ENCODE results near the gene ADGRF4. TPM values are rescaled to one million over a fixed set of nuclear protein-coding genes. Genes with fewer than 3 reads are reported as not detected.

Gene ADGRF4
- total RNA-seq, 4 donors from 2014 or later: 0.17 to 0.46 TPM; not detected in 2

GRCh38 chr6:47680724-47681123 is 17.7 kb upstream of the ADGRF4 start:
- ATAC-seq: no peak
- Histone ChIP-seq H3K9me3 (no peaks in the 10 kb centered on the region), H3K27ac (no peak overlapping the region), H3K27me3 (no peaks in the 10 kb centered on the region), H3K4me3 (no peak overlapping the region), H3K4me1 (no peaks in the 10 kb centered on the region), H3K36me3 (no peaks in the 10 kb centered on the region)
- TF ChIP-seq EP300 (IDR thresholded peaks at IDR 0.05): no peak
- WGBS, 2 donors (ENCODE audit: low coverage in 1 of 2): 83 to 84% methylated on average over 4 of the region's 4 CpGs

DNA sequence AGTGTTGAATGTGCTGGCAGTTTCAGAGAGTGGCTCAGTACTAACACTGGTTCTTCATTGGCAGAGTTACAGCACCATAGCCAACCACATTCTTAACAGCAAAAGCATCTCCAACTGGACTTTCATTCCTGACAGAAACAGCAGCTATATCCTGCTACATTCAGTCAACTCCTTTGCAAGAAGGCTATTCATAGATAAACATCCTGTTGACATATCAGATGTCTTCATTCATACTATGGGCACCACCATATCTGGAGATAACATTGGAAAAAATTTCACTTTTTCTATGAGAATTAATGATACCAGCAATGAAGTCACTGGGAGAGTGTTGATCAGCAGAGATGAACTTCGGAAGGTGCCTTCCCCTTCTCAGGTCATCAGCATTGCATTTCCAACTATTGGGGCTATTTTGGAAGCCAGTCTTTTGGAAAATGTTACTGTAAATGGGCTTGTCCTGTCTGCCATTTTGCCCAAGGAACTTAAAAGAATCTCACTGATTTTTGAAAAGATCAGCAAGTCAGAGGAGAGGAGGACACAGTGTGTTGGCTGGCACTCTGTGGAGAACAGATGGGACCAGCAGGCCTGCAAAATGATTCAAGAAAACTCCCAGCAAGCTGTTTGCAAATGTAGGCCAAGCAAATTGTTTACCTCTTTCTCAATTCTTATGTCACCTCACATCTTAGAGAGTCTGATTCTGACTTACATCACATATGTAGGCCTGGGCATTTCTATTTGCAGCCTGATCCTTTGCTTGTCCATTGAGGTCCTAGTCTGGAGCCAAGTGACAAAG is 17.0 kb upstream of the ADGRF4 start:
- Histone ChIP-seq H3K4me1 (no peaks in the 10 kb centered on the region), H3K4me3 (no peak overlapping the region), H3K36me3 (no peaks in the 10 kb centered on the region), H3K27me3 (no peaks in the 10 kb centered on the region), H3K9me3 (no peaks in the 10 kb centered on the region), H3K27ac (no peak overlapping the region)
- whole genome bisulfite sequencing, 2 donors (ENCODE audit: low coverage in 1 of 2): 77% methylated on average over 1 of the region's 1 CpG; no CpG with 5 or more reads in 1 of the 2 donors
- no peak for TF ChIP-seq EP300 (IDR thresholded peaks at IDR 0.05)
- TF ChIP-seq, protein P1, sequence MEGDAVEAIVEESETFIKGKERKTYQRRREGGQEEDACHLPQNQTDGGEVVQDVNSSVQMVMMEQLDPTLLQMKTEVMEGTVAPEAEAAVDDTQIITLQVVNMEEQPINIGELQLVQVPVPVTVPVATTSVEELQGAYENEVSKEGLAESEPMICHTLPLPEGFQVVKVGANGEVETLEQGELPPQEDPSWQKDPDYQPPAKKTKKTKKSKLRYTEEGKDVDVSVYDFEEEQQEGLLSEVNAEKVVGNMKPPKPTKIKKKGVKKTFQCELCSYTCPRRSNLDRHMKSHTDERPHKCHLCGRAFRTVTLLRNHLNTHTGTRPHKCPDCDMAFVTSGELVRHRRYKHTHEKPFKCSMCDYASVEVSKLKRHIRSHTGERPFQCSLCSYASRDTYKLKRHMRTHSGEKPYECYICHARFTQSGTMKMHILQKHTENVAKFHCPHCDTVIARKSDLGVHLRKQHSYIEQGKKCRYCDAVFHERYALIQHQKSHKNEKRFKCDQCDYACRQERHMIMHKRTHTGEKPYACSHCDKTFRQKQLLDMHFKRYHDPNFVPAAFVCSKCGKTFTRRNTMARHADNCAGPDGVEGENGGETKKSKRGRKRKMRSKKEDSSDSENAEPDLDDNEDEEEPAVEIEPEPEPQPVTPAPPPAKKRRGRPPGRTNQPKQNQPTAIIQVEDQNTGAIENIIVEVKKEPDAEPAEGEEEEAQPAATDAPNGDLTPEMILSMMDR (IDR thresholded peaks at IDR 0.05): no peak
- TF ChIP-seq POLR2AphosphoS5 (IDR thresholded peaks at IDR 0.05): no peak
- TF ChIP-seq POLR2A (IDR thresholded peaks at IDR 0.05): no peak
- no peak for ATAC-seq

- 33 to 44% methylated on average over 1 of the region's 1 CpG for WGBS, 2 donors (ENCODE audit: low coverage in 1 of 2)
- no peaks in the 10 kb centered on the region for H3K27me3 ChIP-seq
- no peaks in the 10 kb centered on the region for H3K4me1 ChIP-seq
- H3K27ac ChIP-seq: no peak overlapping the region
- TF ChIP-seq EP300 (IDR thresholded peaks at IDR 0.05): no peak
- no peak for TF ChIP-seq POLR2A (IDR thresholded peaks at IDR 0.05)
- TF ChIP-seq POLR2AphosphoS5 (IDR thresholded peaks at IDR 0.05): no peak
- TF ChIP-seq, protein P1 (IDR thresholded peaks at IDR 0.05): no peak
- ATAC-seq: no peak
- H3K9me3 ChIP-seq: no peaks in the 10 kb centered on the region
- no peak overlapping the region for H3K4me3 ChIP-seq
- no peaks in the 10 kb centered on the region for H3K36me3 ChIP-seq
These were observed 12.0 kb upstream of the ADGRF4 start for GRCh38 chr6:47686411-47686810.

DNA sequence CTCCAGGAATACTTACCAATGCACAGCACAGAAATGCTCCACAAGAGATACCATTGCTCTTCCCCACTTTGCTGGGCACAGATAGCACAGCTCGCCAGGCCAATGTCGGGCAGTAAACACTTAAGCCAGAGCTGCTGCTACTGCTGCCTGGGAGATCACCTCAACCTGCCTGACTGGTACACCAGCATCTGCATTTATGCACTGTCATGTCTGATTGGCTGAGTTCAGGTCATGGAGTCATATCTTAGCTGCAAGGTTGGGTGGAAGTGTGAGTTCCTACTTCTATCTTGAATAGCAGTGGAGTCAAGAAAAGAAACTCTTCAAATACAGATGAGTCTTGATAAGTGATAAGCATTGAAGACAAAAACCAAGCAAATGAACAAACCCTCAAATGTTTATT is 10.9 kb upstream of the ADGRF4 start:
- Histone ChIP-seq H3K36me3 (no peaks in the 10 kb centered on the region), H3K9me3 (no peaks in the 10 kb centered on the region), H3K27me3 (no peaks in the 10 kb centered on the region), H3K27ac (no peak overlapping the region), H3K4me1 (no peaks in the 10 kb centered on the region), H3K4me3 (no peak overlapping the region)
- WGBS, 2 donors (ENCODE audit: low coverage in 1 of 2): 100% methylated on average over 2 of the region's 2 CpGs
- TF ChIP-seq EP300 (IDR thresholded peaks at IDR 0.05) (no peak), POLR2AphosphoS5 (IDR thresholded peaks at IDR 0.05) (no peak)
- ATAC-seq: no peak

DNA sequence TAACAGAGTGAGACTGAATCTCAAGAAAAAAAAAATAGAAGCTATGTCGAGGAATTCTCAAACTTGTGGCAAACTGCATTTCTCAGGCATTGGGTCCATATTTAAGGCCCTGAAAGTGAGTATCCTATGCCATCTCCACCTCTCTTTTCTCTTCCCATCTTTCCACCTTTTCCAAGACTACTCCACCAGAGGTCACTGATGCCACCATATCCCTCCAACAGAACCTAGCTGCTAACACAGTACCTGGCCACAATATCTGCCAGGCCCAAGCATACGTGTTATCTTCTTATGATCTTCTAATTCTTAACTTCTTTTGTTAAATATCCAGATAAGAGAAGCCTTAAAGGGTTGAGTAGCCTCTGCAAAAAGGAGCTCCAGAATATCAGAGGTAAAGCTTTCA is 8.2 kb upstream of the ADGRF4 start:
- Histone ChIP-seq H3K9me3 (no peaks in the 10 kb centered on the region), H3K4me1 (no peaks in the 10 kb centered on the region), H3K27ac (no peak overlapping the region), H3K4me3 (no peak overlapping the region), H3K36me3 (no peaks in the 10 kb centered on the region), H3K27me3 (no peaks in the 10 kb centered on the region)
- TF ChIP-seq, protein P1 (IDR thresholded peaks at IDR 0.05): no peak
- 81 to 85% methylated on average over 2 of the region's 2 CpGs for WGBS, 2 donors (ENCODE audit: low coverage in 1 of 2)
- no peak for ATAC-seq

DNA sequence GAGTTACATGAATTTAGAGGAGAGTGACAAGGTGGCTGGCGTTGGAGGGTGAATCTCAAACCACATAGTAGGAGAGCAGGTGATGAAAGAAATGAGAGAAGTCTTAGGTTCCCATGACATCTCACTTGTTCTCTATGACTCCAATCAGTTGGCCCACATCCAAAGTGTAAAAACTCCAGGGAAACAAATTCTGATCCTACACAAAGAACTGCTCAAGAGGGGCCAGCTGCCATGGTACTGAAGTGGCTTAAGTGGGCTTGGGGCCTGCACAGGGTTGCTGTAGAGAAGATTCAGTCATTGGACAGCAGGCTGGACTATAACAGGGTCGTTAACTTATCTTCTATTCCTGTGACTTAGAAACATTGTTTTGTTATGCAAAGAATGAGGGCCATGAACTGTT is 7.6 kb upstream of the ADGRF4 start:
- no peaks in the 10 kb centered on the region for H3K36me3 ChIP-seq
- H3K27ac ChIP-seq: no peak overlapping the region
- no peaks in the 10 kb centered on the region for H3K4me1 ChIP-seq
- no peak for TF ChIP-seq POLR2A (IDR thresholded peaks at IDR 0.05)
- TF ChIP-seq EP300 (IDR thresholded peaks at IDR 0.05): no peak
- TF ChIP-seq POLR2AphosphoS5 (IDR thresholded peaks at IDR 0.05): no peak
- TF ChIP-seq, protein P1 (IDR thresholded peaks at IDR 0.05): no peak
- no peak overlapping the region for H3K4me3 ChIP-seq
- 72 to 92% methylated on average over 2 of the region's 2 CpGs for WGBS, 2 donors (ENCODE audit: low coverage in 1 of 2)
- no peak for ATAC-seq
- H3K9me3 ChIP-seq: no peaks in the 10 kb centered on the region
- H3K27me3 ChIP-seq: no peaks in the 10 kb centered on the region
